T-cell (primary cell): ENCODE measurements around the gene OBI1. TPM values are rescaled to one million over a fixed set of nuclear protein-coding genes. Genes with fewer than 3 reads are reported as not detected.
A peak's percentile ranks its signal among the peaks of the same experiment; 100 is the strongest.

ENCODE experiments used
- ATAC-seq, 4 experiments: fragments of 200-7000 bp in 3 of 4; fragments of 150-1000 bp in 1 of 4; cut with Tn5 transposase; replicated peaks in 1 of 4; 1 replicate in 3 of 4; 2 replicates in 1 of 4; pipeline ENCODE4 v1.10.0; 2021; ENCODE audit warnings: moderate library complexity in 3 of 4, mild to moderate bottlenecking in 2 of 4, moderate number of reproducible peaks in 1 of 4
- CTCF ChIA-PET, 2 donors: fragments of 300-600 bp; sonication (Branson Sonifier 250); formaldehyde crosslinking; loops; one replicate each; lab custom pipeline; 2022; ENCODE audit warnings: antibody characterized with exemption in 2 of 2; lab: Charles Lee
- POLR2A ChIA-PET, 2 donors: fragments of 300-600 bp; sonication (Branson Sonifier 250); formaldehyde crosslinking; loops; one replicate each; lab custom pipeline; 2022; ENCODE audit warnings: antibody characterized with exemption in 2 of 2; lab: Charles Lee
- DNase-seq, 35 experiments: peaks; one replicate each; pipeline versions ENCODE4 v3.0.0 to v3.0.0-alpha.2; 2013 to 2023
- H3K27ac ChIP-seq: one replicate; pipeline ENCODE4 v1.5.1; 2013; ENCODE audit warnings: low read length
- H3K27me3 ChIP-seq, 2 experiments: replicated peaks in 1 of 2; 1 replicate in 1 of 2; 2 replicates in 1 of 2; pipeline versions ENCODE4 v1.6.1 to v1.7.0; 2013; ENCODE audit warnings: low read length in 1 of 2, mixed read lengths in 1 of 2; ENCODE audit not compliant: control insufficient read depth in 2 of 2, insufficient read depth in 2 of 2; ENCODE audit errors: extremely low read depth in 1 of 2
- H3K36me3 ChIP-seq, 2 donors: 1 replicate in 1 of 2; 2 replicates in 1 of 2; pipeline versions ENCODE4 v1.6.1 to v1.7.0; 2013; ENCODE audit warnings: low read length in 1 of 2; ENCODE audit not compliant: control insufficient read depth in 2 of 2, insufficient read depth in 1 of 2; ENCODE audit errors: extremely low read depth in 1 of 2
- H3K4me1 ChIP-seq, 2 experiments: 1 replicate in 1 of 2; 2 replicates in 1 of 2; pipeline versions ENCODE4 v1.6.1 to v1.7.0; 2013; ENCODE audit warnings: low read length in 2 of 2, mixed read lengths in 1 of 2; ENCODE audit not compliant: insufficient read depth in 2 of 2, control insufficient read depth in 1 of 2; ENCODE audit errors: extremely low read depth in 1 of 2
- H3K4me3 ChIP-seq, 2 donors: 1 replicate in 1 of 2; 2 replicates in 1 of 2; pipeline versions ENCODE4 v1.5.1 to v1.7.0; 2013; ENCODE audit warnings: mild to moderate bottlenecking in 2 of 2, low read length in 1 of 2, moderate library complexity in 1 of 2; ENCODE audit not compliant: control insufficient read depth in 1 of 2; ENCODE audit errors: extremely low read depth in 1 of 2
- H3K9me3 ChIP-seq: 2 replicates; pipeline ENCODE4 v1.7.0; 2013
- H3K27ac Mint-ChIP-seq, 2 donors: one replicate each; pipeline ENCODE4 v1.8.0; 2020 to 2021; ENCODE audit warnings: mild to moderate bottlenecking in 2 of 2, mixed read lengths in 2 of 2
- H3K27me3 Mint-ChIP-seq, 2 donors: one replicate each; pipeline ENCODE4 v1.8.0; 2021 to 2022; ENCODE audit warnings: mixed read lengths in 2 of 2
- H3K36me3 Mint-ChIP-seq: one replicate; pipeline ENCODE4 v1.8.0; 2021; ENCODE audit warnings: mixed read lengths
- H3K4me1 Mint-ChIP-seq, 3 donors: one replicate each; pipeline ENCODE4 v1.8.0; 2020 to 2022; ENCODE audit warnings: mixed read lengths in 3 of 3, mild to moderate bottlenecking in 1 of 3
- H3K4me3 Mint-ChIP-seq, 3 donors: one replicate each; pipeline ENCODE4 v1.8.0; 2020 to 2022; ENCODE audit warnings: mild to moderate bottlenecking in 3 of 3, mixed read lengths in 3 of 3, moderate library complexity in 3 of 3
- H3K9me3 Mint-ChIP-seq, 3 donors: one replicate each; pipeline ENCODE4 v1.8.0; 2020 to 2022; ENCODE audit warnings: mixed read lengths in 3 of 3
- WGBS: methylation state at CpG from one replicate; pipeline ENCODE4 v1.1.5; 2013; ENCODE audit warnings: missing lambda C conversion rate; ENCODE audit not compliant: insufficient coverage; 5-methylcytosine and 5-hydroxymethylcytosine counted together
- total RNA-seq, 35 experiments: library from RNA in 6 of 35; stranded (reverse) in 6 of 35; fragments of 120-200 nt in 1 of 35; gene quantifications; one replicate each; pipeline versions ENCODE4 v1.2.1 to v1.2.4 and lab custom pipeline; 2013 to 2026

The OBI1 gene
- total RNA-seq, 5 donors from 2014 or later (not counting 1 experiment from before 2014, with no cell fraction given): 4.8 to 14.3 (median 12.3) TPM

DNA sequence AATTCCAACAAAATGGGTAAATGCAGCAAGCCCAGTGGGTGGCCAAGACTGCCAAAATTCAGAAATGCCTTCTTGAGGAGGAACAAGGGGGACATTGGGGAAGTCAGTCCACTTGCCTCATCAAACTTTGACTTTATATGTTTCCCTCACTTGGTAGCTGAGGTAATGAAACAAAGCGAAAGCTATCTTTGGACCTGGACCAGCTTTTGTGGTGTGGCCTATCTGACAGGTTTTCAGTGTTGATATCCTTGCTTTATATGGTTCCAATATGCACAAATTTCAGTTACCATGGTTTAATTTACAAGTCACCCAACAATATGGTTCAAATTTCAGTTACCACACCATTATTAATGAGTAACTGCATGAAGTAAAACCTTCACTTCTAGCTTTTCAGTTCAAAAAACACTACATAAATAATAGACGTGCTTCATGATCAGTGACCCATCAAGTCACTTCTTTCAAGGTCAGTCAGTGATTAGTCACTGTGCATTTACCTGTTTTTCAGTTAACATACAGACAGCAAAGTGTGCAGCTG is 38.0 kb downstream of the OBI1 start:
- ChIA-PET CTCF (no interaction called here), POLR2A (interaction anchor here in 1 of 2 donors (0.6 kb wide), 1 partner anchor 17 kb away, joined by 3 read pairs; no protein-coding TSS in a partner anchor)
- Mint-ChIP-seq H3K27ac (no peak overlapping the region), H3K27me3 (no peaks in the 10 kb centered on the region), H3K9me3 (no peaks in the 10 kb centered on the region), H3K36me3 (peaks cover 79% of the 10 kb centered on the region), H3K4me1 (peaks cover 0 to 13% (median 0%) of the 10 kb centered on the region in 3 donors), H3K4me3 (no peak overlapping the region)
- Histone ChIP-seq H3K27ac (no peak overlapping the region), H3K4me1 (no peaks in the 10 kb centered on the region), H3K4me3 (no peak overlapping the region), H3K36me3 (peaks cover 0 to 15% of the 10 kb centered on the region in 2 donors), H3K27me3 (no peaks in the 10 kb centered on the region), H3K9me3 (no peaks in the 10 kb centered on the region)
- ATAC-seq (no peak), DNase-seq (no peak)
- WGBS: 100% methylated on average over 1 of the region's 2 CpGs

- DNase-seq (no peak), ATAC-seq (no peak)
- no peaks in the 10 kb centered on the region for H3K9me3 ChIP-seq
- POLR2A ChIA-PET: no interaction called here
- Mint-ChIP-seq H3K27me3 (no peaks in the 10 kb centered on the region), H3K4me3 (no peak overlapping the region), H3K4me1 (no peaks in the 10 kb centered on the region), H3K36me3 (peaks cover 79% of the 10 kb centered on the region), H3K27ac (no peak overlapping the region), H3K9me3 (no peaks in the 10 kb centered on the region)
- no peaks in the 10 kb centered on the region for H3K27me3 ChIP-seq
- H3K27ac ChIP-seq: no peak overlapping the region
- no peaks in the 10 kb centered on the region for H3K4me1 ChIP-seq
- peaks cover 0 to 14% of the 10 kb centered on the region in 2 donors for H3K36me3 ChIP-seq
- no peak overlapping the region for H3K4me3 ChIP-seq
- CTCF ChIA-PET: interaction anchor here in 1 of 2 donors (0.6 kb wide), 1 partner anchor 102 kb away, joined by 4 read pairs; no protein-coding TSS in a partner anchor
- WGBS: no CpG with 5 or more reads among the region's 1 CpG
Observed at GRCh38 chr13:78618411-78618810, 40.5 kb downstream of the OBI1 start.

- Mint-ChIP-seq H3K4me1 (peaks cover 35 to 41% (median 36%) of the 10 kb centered on the region in 3 donors), H3K4me3 (no peak overlapping the region), H3K9me3 (no peaks in the 10 kb centered on the region), H3K36me3 (peaks cover 20% of the 10 kb centered on the region), H3K27ac (no peak overlapping the region), H3K27me3 (peaks cover 40 to 44% of the 10 kb centered on the region in 2 donors)
- no peak for ATAC-seq
- peaks cover 7 to 34% of the 10 kb centered on the region in 2 experiments for H3K4me1 ChIP-seq
- no peak overlapping the region for H3K27ac ChIP-seq
- POLR2A ChIA-PET: no interaction called here
- H3K27me3 ChIP-seq: peaks cover 22 to 38% of the 10 kb centered on the region in 2 experiments
- CTCF ChIA-PET: no interaction called here
- H3K4me3 ChIP-seq: no peak overlapping the region
- WGBS: no CpG with 5 or more reads among the region's 3 CpGs
- H3K36me3 ChIP-seq: peaks cover 0 to 5% of the 10 kb centered on the region in 2 donors
- no peak for DNase-seq
- no peaks in the 10 kb centered on the region for H3K9me3 ChIP-seq
Observed at GRCh38 chr13:78611040-78611439, 47.9 kb downstream of the OBI1 start.

- Mint-ChIP-seq H3K4me1 (peaks cover 35 to 41% (median 36%) of the 10 kb centered on the region in 3 donors), H3K36me3 (peaks cover 14% of the 10 kb centered on the region), H3K27ac (no peak overlapping the region), H3K4me3 (peak overlapping the region in 1 of 3 donors; percentile 79), H3K9me3 (no peaks in the 10 kb centered on the region), H3K27me3 (peaks cover 46 to 50% of the 10 kb centered on the region in 2 donors)
- peaks cover 27 to 44% of the 10 kb centered on the region in 2 experiments for H3K27me3 ChIP-seq
- H3K9me3 ChIP-seq: no peaks in the 10 kb centered on the region
- H3K4me1 ChIP-seq: peaks cover 7 to 34% of the 10 kb centered on the region in 2 experiments
- DNase-seq: no peak
- CTCF ChIA-PET: no interaction called here
- H3K27ac ChIP-seq: no peak overlapping the region
- 100% methylated on average over 1 of the region's 4 CpGs for WGBS
- no peak for ATAC-seq
- no peak overlapping the region for H3K4me3 ChIP-seq
- H3K36me3 ChIP-seq: no peaks in the 10 kb centered on the region
- POLR2A ChIA-PET: interaction anchor here in 1 of 2 donors (0.5 kb wide), 1 partner anchor 42 kb away, joined by 5 read pairs; no protein-coding TSS in a partner anchor
Observed at GRCh38 chr13:78610381-78610883, 48.5 kb downstream of the OBI1 start.

DNA sequence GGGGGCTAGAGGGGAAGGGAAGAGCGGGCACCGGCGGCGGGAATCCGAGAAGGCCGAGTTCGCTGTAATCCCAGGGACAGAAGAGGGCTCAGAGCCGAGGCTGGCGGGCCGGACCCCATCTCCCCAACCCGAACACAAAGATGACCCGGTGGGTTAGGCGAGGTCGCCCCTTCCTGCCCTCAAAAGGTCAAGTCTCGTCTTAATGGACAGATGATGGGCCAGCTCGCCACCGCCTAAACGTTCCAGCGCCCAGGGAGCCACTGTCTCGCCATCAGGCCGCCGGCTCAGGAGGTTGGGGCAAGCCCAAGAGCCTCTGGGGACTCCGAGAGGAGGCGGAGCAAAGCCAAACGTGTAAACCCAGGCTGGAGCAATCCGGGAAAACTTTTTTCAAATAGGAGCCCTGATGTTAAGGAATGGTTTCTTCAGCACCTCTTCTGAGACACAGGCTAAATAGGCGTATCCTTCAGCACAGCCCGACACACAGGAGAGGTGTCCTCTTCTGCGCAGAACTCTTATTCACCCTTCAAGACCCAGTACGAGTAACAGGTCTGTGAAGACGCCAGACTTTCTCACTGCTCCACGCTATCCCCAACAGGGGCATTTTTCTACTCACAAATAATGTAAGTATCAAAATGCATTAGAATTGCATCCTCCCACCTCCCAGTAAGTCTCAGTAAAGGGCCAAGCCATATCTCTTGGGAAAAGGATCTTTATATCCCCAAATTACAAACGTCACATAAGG is 49.3 kb downstream of the OBI1 start:
- CTCF ChIA-PET: no interaction called here
- peak overlapping the region; percentile 0 to 69 for H3K4me3 ChIP-seq
- ATAC-seq (peak in 2 of 4 experiments; percentile 14 to 18), DNase-seq (no peak)
- H3K9me3 Mint-ChIP-seq: no peaks in the 10 kb centered on the region
- H3K27me3 Mint-ChIP-seq: peaks cover 54 to 58% of the 10 kb centered on the region in 2 donors
- 28% methylated on average over 23 of the region's 33 CpGs for WGBS
- H3K4me3 Mint-ChIP-seq: peak overlapping the region; percentile 66 to 79 (median 67)
- POLR2A ChIA-PET: interaction anchor here in 1 of 2 donors (0.5 kb wide), 1 partner anchor 41 kb away, joined by 5 read pairs; no protein-coding TSS in a partner anchor
- no peak overlapping the region for H3K27ac ChIP-seq
- H3K4me1 Mint-ChIP-seq: peaks cover 35 to 47% (median 39%) of the 10 kb centered on the region in 3 donors
- H3K36me3 Mint-ChIP-seq: peaks cover 6% of the 10 kb centered on the region
- H3K27me3 ChIP-seq: peaks cover 35 to 51% of the 10 kb centered on the region in 2 experiments
- no peaks in the 10 kb centered on the region for H3K9me3 ChIP-seq
- H3K4me1 ChIP-seq: peaks cover 7 to 34% of the 10 kb centered on the region in 2 experiments
- H3K27ac Mint-ChIP-seq: no peak overlapping the region
- H3K36me3 ChIP-seq: no peaks in the 10 kb centered on the region

DNA sequence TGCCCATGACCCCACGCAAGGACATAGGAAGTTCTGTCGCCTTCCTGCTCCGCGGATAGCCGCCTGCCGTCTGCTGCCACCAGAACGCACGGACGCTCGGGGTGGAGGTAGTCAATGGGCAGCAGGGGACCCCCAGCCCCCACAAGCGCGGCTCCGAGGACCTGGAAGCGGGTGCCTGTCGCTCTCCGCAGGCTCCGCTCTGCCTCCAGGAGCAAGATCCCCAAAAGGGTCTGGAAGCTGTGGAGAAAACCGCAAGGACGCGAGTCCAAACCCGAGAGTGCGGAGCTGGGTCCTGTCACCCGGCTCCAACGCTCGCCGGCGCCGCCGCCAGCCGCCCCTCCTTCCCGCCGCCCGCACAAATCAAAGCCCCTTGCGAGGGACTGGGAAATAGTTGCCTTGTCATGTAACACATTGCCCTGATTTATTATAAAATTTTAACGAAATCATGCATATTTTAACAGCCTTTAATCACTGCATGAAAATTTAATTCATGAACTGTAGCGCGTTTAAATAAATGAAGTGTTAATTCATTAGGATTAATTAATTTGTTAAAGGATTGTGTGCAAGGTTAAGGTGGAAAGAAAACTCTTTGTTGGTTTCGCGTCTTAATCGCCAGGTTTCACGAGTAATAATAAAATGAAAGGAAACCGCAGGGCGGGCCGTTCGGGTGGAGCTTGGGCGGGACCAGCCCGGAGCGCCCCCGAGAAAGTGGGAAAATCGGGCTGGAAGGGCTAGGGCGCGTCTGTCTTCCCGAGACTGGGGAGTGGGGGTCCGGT is 50.1 kb downstream of the OBI1 start:
- peaks cover 61 to 66% of the 10 kb centered on the region in 2 donors for H3K27me3 Mint-ChIP-seq
- ChIA-PET POLR2A (no interaction called here), CTCF (no interaction called here)
- Histone ChIP-seq H3K27me3 (peaks cover 42 to 58% of the 10 kb centered on the region in 2 experiments), H3K27ac (no peak overlapping the region), H3K4me1 (peaks cover 8 to 35% of the 10 kb centered on the region in 2 experiments), H3K9me3 (no peaks in the 10 kb centered on the region), H3K4me3 (peak overlapping the region; percentile 0 to 69), H3K36me3 (no peaks in the 10 kb centered on the region)
- H3K4me3 Mint-ChIP-seq: peak overlapping the region; percentile 66 to 79 (median 67)
- H3K4me1 Mint-ChIP-seq: peaks cover 38 to 47% (median 46%) of the 10 kb centered on the region in 3 donors
- no peaks in the 10 kb centered on the region for H3K9me3 Mint-ChIP-seq
- ATAC-seq (peak in 1 of 4 experiments; percentile 12), DNase-seq (no peak)
- no peak overlapping the region for H3K27ac Mint-ChIP-seq
- WGBS: 4% methylated on average over 52 of the region's 54 CpGs
- no peaks in the 10 kb centered on the region for H3K36me3 Mint-ChIP-seq
